Measurements from ENCODE around the gene CCL28. TPM values are rescaled to one million over a fixed set of nuclear protein-coding genes. Genes with fewer than 3 reads are reported as not detected.

CCL28 gene
- total RNA-seq, 1 experiment from 2014 or later = not detected

GRCh38 chr5:43352131-43352530 lies 60.1 kb downstream of the CCL28 start:
- Histone ChIP-seq H3K79me2 (ENCODE audit: insufficient read depth, low read length) (no peaks in the 10 kb centered on the region), H3K4me1 (ENCODE audit: insufficient read depth, low read length) (no peaks in the 10 kb centered on the region), H3K4me2 (ENCODE audit: insufficient read depth, insufficient read length, low read length) (no peak overlapping the region), H4K20me1 (ENCODE audit: control insufficient read depth, insufficient read depth, insufficient read length) (no peaks in the 10 kb centered on the region), H3K27me3 (ENCODE audit: insufficient read depth, low read length) (no peaks in the 10 kb centered on the region), H2BK20ac (ENCODE audit: low read depth, low read length, poor library complexity, severe bottlenecking) (no peak overlapping the region), H2BK12ac (ENCODE audit: insufficient read length, low read depth, low read length) (no peak overlapping the region), H2BK15ac (ENCODE audit: low read depth, low read length) (no peak overlapping the region), H3K79me1 (ENCODE audit: insufficient read depth, low read depth, low read length, poor library complexity, severe bottlenecking) (no peaks in the 10 kb centered on the region), H3K9me3 (ENCODE audit: control insufficient read depth, low read depth, low read length) (no peaks in the 10 kb centered on the region), H2BK120ac (ENCODE audit: low read depth, low read length, poor library complexity, severe bottlenecking) (no peak overlapping the region), H4K91ac (ENCODE audit: insufficient read length, low read depth, low read length) (no peak overlapping the region), H4K8ac (replicated peaks; ENCODE audit: insufficient read length, low read depth, low read length) (no peak overlapping the region), H2AK5ac (ENCODE audit: insufficient read length, low read length) (no peak overlapping the region), H3K18ac (ENCODE audit: insufficient read length, low read depth, low read length) (no peak overlapping the region), H2AFZ (ENCODE audit: low read length) (no peak overlapping the region), H3K23ac (ENCODE audit: insufficient read length, low read depth, low read length) (no peak overlapping the region), H3K27ac (ENCODE audit: insufficient read length, low read depth, low read length) (no peak overlapping the region), H4K5ac (ENCODE audit: insufficient read length, low read depth, low read length) (no peak overlapping the region), H3K9ac (ENCODE audit: extremely low read depth, insufficient read length, low read length) (no peak overlapping the region), H3K23me2 (ENCODE audit: insufficient read length, low read depth, low read length, poor library complexity, severe bottlenecking) (no peaks in the 10 kb centered on the region), H3T11ph (ENCODE audit: low read length) (no peak overlapping the region), H3K4ac (ENCODE audit: low read depth, low read length) (no peak overlapping the region), H3K14ac (ENCODE audit: insufficient read depth, low read length) (no peak overlapping the region), H2BK5ac (ENCODE audit: insufficient read length, low read length) (no peak overlapping the region), H3K56ac (ENCODE audit: insufficient read length, low read depth, low read length) (no peak overlapping the region)
- Mint-ChIP-seq H3K27me3 (ENCODE audit: low read depth) (peaks cover 5% of the 10 kb centered on the region; the same call in 1 of the 2 replicates), H3K27ac (no peak overlapping the region), H3K36me3 (ENCODE audit: insufficient read depth in 1 of 3, low read depth in 3 of 3) (no peaks in the 10 kb centered on the region), H3K4me3 (no peak overlapping the region), H3K9me3 (no peaks in the 10 kb centered on the region; a peak in 1 of 5 replicates), H3K4me1 (no peaks in the 10 kb centered on the region)
- DNase-seq = no peak
- TF ChIP-seq CTCF (conservative IDR thresholded peaks at IDR 0.05) = no peak
- WGBS (ENCODE audit: extremely low coverage, insufficient read length, low lambda C conversion rate) = no CpG with 5 or more reads among the region's 3 CpGs

Measured in H9 (cell line).